SK-N-SH (cell line): ENCODE measurements around the gene S1PR2. TPM values are rescaled to one million over a fixed set of nuclear protein-coding genes. Genes with fewer than 3 reads are reported as not detected.

Experiments used
- CTCF ChIA-PET: fragments of 300-600, 350-600 bp; formaldehyde crosslinking; extraction: SDS; loops from one replicate; lab custom pipeline; 2021; lab: Yijun Ruan, JAX
- POLR2A ChIA-PET: fragments of 350-600 bp; sonication (Branson Sonifier 250); formaldehyde crosslinking; extraction: SDS; loops from one replicate; lab custom pipeline; 2020; ENCODE audit warnings: antibody characterized with exemption, inconsistent platforms; lab: Yijun Ruan, JAX
- DNase-seq: peaks from one replicate; pipeline ENCODE4 v3.0.0; 2012
- H2AFZ ChIP-seq: fragments of 200-600 bp; sonication (generic); 2 replicates; pipeline ENCODE4 v1.8.1; 2016; ENCODE audit warnings: antibody characterized with exemption, mild to moderate bottlenecking, low read depth
- H3F3A ChIP-seq: fragments of 200-600 bp; sonication (generic); replicated peaks from 2 replicates; pipeline ENCODE3; 2016; ENCODE audit warnings: antibody characterized with exemption, mild to moderate bottlenecking; ENCODE audit not compliant: insufficient read depth
- H3K27ac ChIP-seq, 2 experiments: fragments of 200-500 bp in 1 of 2; fragments of 200-600 bp in 1 of 2; sonication (Bioruptor generic) in 1 of 2; sonication (generic), shearing (Covaris generic) in 1 of 2; 2 replicates each; pipeline versions ENCODE4 v1.5.1 to v1.6.1; 2014 to 2016; ENCODE audit warnings: low read depth in 2 of 2, inconsistent platforms in 1 of 2, low read length in 1 of 2, mild to moderate bottlenecking in 1 of 2, mixed read lengths in 1 of 2
- H3K27me3 ChIP-seq: fragments of 200-600 bp; sonication (generic), shearing (Covaris generic); 2 replicates; pipeline ENCODE4 v1.6.1; 2016; ENCODE audit warnings: mixed run types; ENCODE audit not compliant: insufficient read depth
- H3K36me3 ChIP-seq, 2 experiments: fragments of 200-500 bp in 1 of 2; fragments of 200-600 bp in 1 of 2; sonication (Bioruptor generic) in 1 of 2; sonication (generic) in 1 of 2; replicated peaks in 1 of 2; 2 replicates each; pipeline versions ENCODE3 to v1.5.1; 2014 to 2016; ENCODE audit warnings: low read length in 1 of 2, mild to moderate bottlenecking in 1 of 2; ENCODE audit not compliant: insufficient read depth in 2 of 2, control insufficient read depth in 1 of 2
- H3K4me1 ChIP-seq, 2 experiments: fragments of 200-500 bp in 1 of 2; fragments of 200-600 bp in 1 of 2; sonication (Bioruptor generic) in 1 of 2; sonication (generic), shearing (Covaris generic) in 1 of 2; 2 replicates each; pipeline versions ENCODE4 v1.5.1 to v1.6.1; 2014 to 2016; ENCODE audit warnings: low read depth in 1 of 2, low read length in 1 of 2, mixed run types in 1 of 2; ENCODE audit not compliant: insufficient read depth in 2 of 2, control insufficient read depth in 1 of 2
- H3K4me2 ChIP-seq: fragments of 200-600 bp; sonication (generic), shearing (Covaris generic); 2 replicates; pipeline ENCODE4 v1.6.1; 2017; ENCODE audit warnings: mixed run types
- H3K4me3 ChIP-seq, 2 experiments: fragments of 200-500 bp in 1 of 2; fragments of 200-600 bp in 1 of 2; sonication (Bioruptor generic) in 1 of 2; sonication (generic), shearing (Covaris generic) in 1 of 2; 2 replicates each; pipeline versions ENCODE4 v1.5.1 to v1.8.1; 2014 to 2016; ENCODE audit warnings: low read depth in 2 of 2, inconsistent platforms in 1 of 2, low read length in 1 of 2, mild to moderate bottlenecking in 1 of 2, mixed read lengths in 1 of 2, moderate library complexity in 1 of 2
- H3K79me2 ChIP-seq: fragments of 200-600 bp; sonication (generic); 2 replicates; pipeline ENCODE4 v1.8.1; 2017; ENCODE audit warnings: mild to moderate bottlenecking; ENCODE audit not compliant: insufficient read depth
- H3K9ac ChIP-seq: fragments of 200-600 bp; sonication (generic); 2 replicates; pipeline ENCODE4 v1.6.1; 2017; ENCODE audit warnings: mixed run types
- H3K9me2 ChIP-seq: fragments of 200-600 bp; sonication (generic); 2 replicates; pipeline ENCODE4 v1.6.1; 2017; ENCODE audit warnings: mixed run types
- H3K9me3 ChIP-seq: fragments of 200-600 bp; sonication (generic); 2 replicates; pipeline ENCODE4 v1.6.1; 2017; ENCODE audit warnings: mixed run types, mild to moderate bottlenecking, moderate library complexity
- H4K20me1 ChIP-seq: fragments of 200-600 bp; sonication (generic); 2 replicates; pipeline ENCODE4 v1.6.1; 2017; ENCODE audit warnings: mild to moderate bottlenecking, mixed run types; ENCODE audit not compliant: insufficient read depth
- CHD2 ChIP-seq: fragments of 150-350 bp; IDR thresholded peaks from 2 replicates; pipeline ENCODE4 v1.6.1; 2018; ENCODE audit warnings: low read length; ENCODE audit not compliant: partially characterized antibody
- EP300 ChIP-seq, 2 experiments: IDR thresholded peaks; 2 replicates each; pipeline versions ENCODE4 v1.4.0 to v1.6.1; 2012; ENCODE audit warnings: borderline replicate concordance in 1 of 2, low read depth in 1 of 2, low read length in 1 of 2
- EZH2phosphoT487 ChIP-seq: fragments of 200-600 bp; sonication (generic); IDR thresholded peaks from 2 replicates; pipeline ENCODE4 v1.6.1; 2017; ENCODE audit warnings: low read depth, mixed run types, mild to moderate bottlenecking, antibody characterized with exemption, moderate library complexity, borderline replicate concordance
- FOXM1 ChIP-seq: IDR thresholded peaks from 2 replicates; pipeline ENCODE4 v1.4.0; 2012; ENCODE audit warnings: low read depth, mild to moderate bottlenecking
- GABPA ChIP-seq: IDR thresholded peaks from 2 replicates; pipeline ENCODE4 v1.4.0; 2012; ENCODE audit warnings: low read depth, mild to moderate bottlenecking
- PBX3 ChIP-seq: IDR thresholded peaks from 2 replicates; pipeline ENCODE4; 2012
- RCOR1 ChIP-seq: fragments of 150-350 bp; IDR thresholded peaks from 2 replicates; pipeline ENCODE4 v1.6.1; 2017; ENCODE audit warnings: antibody characterized with exemption, low read length
- SMC3 ChIP-seq: IDR thresholded peaks from 2 replicates; pipeline ENCODE4 v1.6.1; 2012; ENCODE audit warnings: low read depth, low read length, improper control_type of control experiment
- USF1 ChIP-seq: IDR thresholded peaks from 2 replicates; pipeline ENCODE4 v1.4.0; 2012; ENCODE audit warnings: low read depth, borderline replicate concordance
- USF2 ChIP-seq: fragments of 150-350 bp; IDR thresholded peaks from 2 replicates; pipeline ENCODE4 v1.6.1; 2017; ENCODE audit warnings: antibody characterized with exemption, low read length, low read depth, borderline replicate concordance
- YY1 ChIP-seq: IDR thresholded peaks from 2 replicates; pipeline ENCODE4 v1.4.0; 2012; ENCODE audit warnings: low read depth, mild to moderate bottlenecking
- ZBTB33 ChIP-seq: IDR thresholded peaks from 2 replicates; pipeline ENCODE4 v1.4.0; 2012; ENCODE audit warnings: low read depth, borderline replicate concordance
- WGBS: methylation state at CpG from one replicate; pipeline ENCODE4 v1.1.6; 2017; ENCODE audit warnings: low lambda C conversion rate; 5-methylcytosine and 5-hydroxymethylcytosine counted together
- polyA plus RNA-seq, 3 experiments: library from polyadenylated mRNA; depleted of rRNA; stranded (reverse); fragments of >200 nt; gene quantifications; 2 replicates each; pipeline ENCODE4 v1.2.3, GENCODE V29; 2012

The S1PR2 gene
- polyA plus RNA-seq, 1 of the 3 experiments (the other 2 are of a cell fraction): 3.6 TPM

- peak overlapping the region in 1 of 2 experiments; percentile 71; a peak in 1 of 4 replicates for H3K27ac ChIP-seq
- TF ChIP-seq YY1 (no peak), EZH2phosphoT487 (no peak), SMC3 (no peak), CHD2 (no peak), USF2 (no peak)
- TF ChIP-seq, all 33 proteins: peak for 0
- Histone ChIP-seq H3K36me3 (peaks cover 0 to 13% of the 10 kb centered on the region in 2 experiments), H3K9ac (0 out of 2 replicates have a peak overlapping the region, but pooled peaks have one; percentile 7), H3K4me3 (peak overlapping the region in 1 of 2 experiments; percentile 82; a peak in 2 of 4 replicates), H3F3A (peaks cover 17% of the 10 kb centered on the region), H3K9me2 (no peaks in the 10 kb centered on the region), H3K9me3 (no peaks in the 10 kb centered on the region), H4K20me1 (peaks cover 44% of the 10 kb centered on the region; the same call in 1 of the 2 replicates), H3K27me3 (no peaks in the 10 kb centered on the region), H3K4me2 (peak overlapping the region; percentile 91), H2AFZ (no peak overlapping the region), H3K4me1 (peaks cover 7 to 15% of the 10 kb centered on the region in 2 experiments; a peak in 2 of 4 replicates), H3K79me2 (peaks cover 66% of the 10 kb centered on the region)
- DNase-seq: no peak
- ChIA-PET POLR2A (no interaction called here), CTCF (interaction anchor here (1.9 kb wide), 1 partner anchor 57 kb away, joined by 8 read pairs; no protein-coding TSS in a partner anchor)
- WGBS: 98% methylated on average over 6 of the region's 6 CpGs
These were observed 38.2 kb downstream of the S1PR2 start for GRCh38 chr19:10192922-10193321.

GRCh38 chr19:10191347-10191746 lies 39.8 kb downstream of the S1PR2 start:
- CTCF ChIA-PET: no interaction called here
- DNase-seq: no peak
- WGBS: 93% methylated on average over 2 of the region's 2 CpGs
- POLR2A ChIA-PET: no interaction called here
- no peak overlapping the region for H3K4me3 ChIP-seq
- no peaks in the 10 kb centered on the region for H3K27me3 ChIP-seq
- no peak overlapping the region for H2AFZ ChIP-seq
- peaks cover 54% of the 10 kb centered on the region; the same call in 1 of the 2 replicates for H4K20me1 ChIP-seq
- H3K79me2 ChIP-seq: peaks cover 82% of the 10 kb centered on the region
- H3K27ac ChIP-seq: peak overlapping the region in 1 of 2 experiments; percentile 41; a peak in 2 of 4 replicates
- H3K9me3 ChIP-seq: no peaks in the 10 kb centered on the region
- peaks cover 17% of the 10 kb centered on the region for H3F3A ChIP-seq
- peaks cover 7 to 15% of the 10 kb centered on the region in 2 experiments; a peak in 2 of 4 replicates for H3K4me1 ChIP-seq
- no peak overlapping the region; the same call in 1 of the 2 replicates for H3K4me2 ChIP-seq
- no peak overlapping the region for H3K9ac ChIP-seq
- TF ChIP-seq FOXM1: no peak
- TF ChIP-seq GABPA: no peak
- TF ChIP-seq, all 33 proteins: peak for 0
- Histone ChIP-seq H3K36me3 (peaks cover 0 to 13% of the 10 kb centered on the region in 2 experiments), H3K9me2 (no peaks in the 10 kb centered on the region)

GRCh38 chr19:10190026-10190425 lies 41.1 kb downstream of the S1PR2 start:
- ChIA-PET CTCF (interaction anchor here (1.1 to 1.2 kb wide), 3 partner anchors 11 to 60 kb away, joined by 3 to 4 read pairs (median 3); no protein-coding TSS in a partner anchor), POLR2A (interaction anchor here (0.6 kb wide), 1 partner anchor 20 kb away, joined by 3 read pairs; no protein-coding TSS in a partner anchor)
- Histone ChIP-seq H2AFZ (no peak overlapping the region), H3F3A (peaks cover 17% of the 10 kb centered on the region), H3K27ac (no peak overlapping the region), H3K9ac (no peak overlapping the region), H3K36me3 (peaks cover 0 to 13% of the 10 kb centered on the region in 2 experiments), H3K79me2 (peaks cover 95% of the 10 kb centered on the region), H3K27me3 (no peaks in the 10 kb centered on the region), H3K9me2 (no peaks in the 10 kb centered on the region), H3K4me3 (no peak overlapping the region), H4K20me1 (peaks cover 54% of the 10 kb centered on the region; the same call in 1 of the 2 replicates), H3K9me3 (no peaks in the 10 kb centered on the region), H3K4me2 (no peak overlapping the region), H3K4me1 (peaks cover 7 to 15% of the 10 kb centered on the region in 2 experiments; a peak in 2 of 4 replicates)
- no peak for DNase-seq
- 92% methylated on average over 5 of the region's 5 CpGs for WGBS
- TF ChIP-seq EP300 (IDR thresholded peaks at IDR 0.05; ENCODE audit: borderline replicate concordance in 1 of 2, low read depth in 1 of 2, low read length in 1 of 2) (no peak), PBX3 (no peak), RCOR1 (no peak), USF1 (no peak), ZBTB33 (no peak)
